Brain microvascular endothelial cell (primary cell): ENCODE results near the gene KDSR.

ENCODE experiments used
- DNase-seq: peaks from one replicate; pipeline ENCODE4 v3.0.0-alpha.2; 2020
- H3K27ac ChIP-seq: fragments of 250-450 bp; sonication (Bioruptor Pico); 2 replicates; pipeline ENCODE4 v1.5.1; 2020; ENCODE audit warnings: mild to moderate bottlenecking, moderate library complexity
- H3K27me3 ChIP-seq: fragments of 250-450 bp; sonication (Bioruptor Pico); replicated peaks from 2 replicates; pipeline ENCODE4 v1.5.1; 2020; ENCODE audit warnings: mild to moderate bottlenecking
- H3K36me3 ChIP-seq: fragments of 250-450 bp; sonication (Bioruptor Pico); replicated peaks from 2 replicates; pipeline ENCODE4 v1.5.1; 2020; ENCODE audit warnings: mild to moderate bottlenecking
- H3K4me3 ChIP-seq: 2 replicates; pipeline ENCODE4 v1.5.1; 2011; ENCODE audit warnings: low read depth, mild to moderate bottlenecking, control low read depth, low read length, moderate library complexity
- in situ Hi-C: cut with HindIII; loops from 2 replicates; pipeline ENCODE4 v1.10.0; 2017; ENCODE audit warnings: low sequenced_read_pairs, low pct_ligation_motif_present
- TF ChIP-seq, protein P1 (sequence below): IDR thresholded peaks from 2 replicates; pipeline ENCODE4 v1.5.1; 2011; ENCODE audit warnings: low read depth, mild to moderate bottlenecking, moderate library complexity, low read length, control low read depth, inconsistent platforms; ENCODE audit errors: missing control alignments

KDSR gene

GRCh38 chr18:63315876-63316275, 51.1 kb downstream of the KDSR start:
- TF ChIP-seq, protein P1, sequence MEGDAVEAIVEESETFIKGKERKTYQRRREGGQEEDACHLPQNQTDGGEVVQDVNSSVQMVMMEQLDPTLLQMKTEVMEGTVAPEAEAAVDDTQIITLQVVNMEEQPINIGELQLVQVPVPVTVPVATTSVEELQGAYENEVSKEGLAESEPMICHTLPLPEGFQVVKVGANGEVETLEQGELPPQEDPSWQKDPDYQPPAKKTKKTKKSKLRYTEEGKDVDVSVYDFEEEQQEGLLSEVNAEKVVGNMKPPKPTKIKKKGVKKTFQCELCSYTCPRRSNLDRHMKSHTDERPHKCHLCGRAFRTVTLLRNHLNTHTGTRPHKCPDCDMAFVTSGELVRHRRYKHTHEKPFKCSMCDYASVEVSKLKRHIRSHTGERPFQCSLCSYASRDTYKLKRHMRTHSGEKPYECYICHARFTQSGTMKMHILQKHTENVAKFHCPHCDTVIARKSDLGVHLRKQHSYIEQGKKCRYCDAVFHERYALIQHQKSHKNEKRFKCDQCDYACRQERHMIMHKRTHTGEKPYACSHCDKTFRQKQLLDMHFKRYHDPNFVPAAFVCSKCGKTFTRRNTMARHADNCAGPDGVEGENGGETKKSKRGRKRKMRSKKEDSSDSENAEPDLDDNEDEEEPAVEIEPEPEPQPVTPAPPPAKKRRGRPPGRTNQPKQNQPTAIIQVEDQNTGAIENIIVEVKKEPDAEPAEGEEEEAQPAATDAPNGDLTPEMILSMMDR, result no peak
- in situ Hi-C loops, result no loop called here
- DNase-seq, result no peak
- Histone ChIP-seq H3K4me3 (no peak overlapping the region), H3K27ac (no peak overlapping the region), H3K36me3 (no peaks in the 10 kb centered on the region), H3K27me3 (peaks cover 4% of the 10 kb centered on the region)

DNA sequence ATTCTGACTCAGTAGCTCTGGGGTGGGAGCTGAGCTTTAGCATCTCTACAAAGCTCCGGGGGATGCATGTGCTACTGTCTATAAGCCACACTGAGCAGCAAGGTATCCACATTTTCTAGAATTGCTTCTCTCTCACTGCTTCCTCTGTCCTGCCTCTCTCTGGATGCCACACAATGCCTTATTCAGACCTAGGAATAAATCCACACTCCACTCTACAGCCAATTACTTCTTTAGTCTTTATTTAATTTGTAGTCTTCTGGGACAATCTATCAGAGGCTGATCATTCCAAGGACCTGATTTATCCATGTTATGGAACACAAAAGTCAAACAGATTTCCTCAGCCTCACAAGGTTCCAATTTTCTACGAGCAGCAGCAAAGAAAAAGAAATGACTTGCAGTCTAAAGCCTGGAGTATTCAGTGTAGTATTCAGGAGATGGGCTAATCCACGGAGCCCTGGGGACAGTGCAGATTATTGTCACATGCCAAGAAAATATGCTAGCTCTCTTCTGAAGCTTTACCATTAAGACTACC, 51.8 kb downstream of the KDSR start:
- Histone ChIP-seq H3K27me3 (peaks cover 4% of the 10 kb centered on the region), H3K4me3 (no peak overlapping the region), H3K27ac (no peak overlapping the region), H3K36me3 (no peaks in the 10 kb centered on the region)
- in situ Hi-C loops, result no loop called here
- no peak for DNase-seq
- TF ChIP-seq, protein P1, result no peak

- no peak overlapping the region for H3K27ac ChIP-seq
- no peak overlapping the region for H3K4me3 ChIP-seq
- TF ChIP-seq, protein P1, result no peak
- H3K36me3 ChIP-seq, result no peaks in the 10 kb centered on the region
- in situ Hi-C loops, result no loop called here
- peaks cover 4% of the 10 kb centered on the region for H3K27me3 ChIP-seq
- no peak for DNase-seq
Measured at GRCh38 chr18:63314062-63314790, 52.8 kb downstream of the KDSR start.

- TF ChIP-seq, protein P1, result no peak
- peaks cover 4% of the 10 kb centered on the region for H3K27me3 ChIP-seq
- no peak overlapping the region for H3K27ac ChIP-seq
- no peak overlapping the region for H3K4me3 ChIP-seq
- in situ Hi-C loops, result no loop called here
- no peak for DNase-seq
- H3K36me3 ChIP-seq, result no peaks in the 10 kb centered on the region
Measured at GRCh38 chr18:63313396-63313917, 53.5 kb downstream of the KDSR start.

DNA sequence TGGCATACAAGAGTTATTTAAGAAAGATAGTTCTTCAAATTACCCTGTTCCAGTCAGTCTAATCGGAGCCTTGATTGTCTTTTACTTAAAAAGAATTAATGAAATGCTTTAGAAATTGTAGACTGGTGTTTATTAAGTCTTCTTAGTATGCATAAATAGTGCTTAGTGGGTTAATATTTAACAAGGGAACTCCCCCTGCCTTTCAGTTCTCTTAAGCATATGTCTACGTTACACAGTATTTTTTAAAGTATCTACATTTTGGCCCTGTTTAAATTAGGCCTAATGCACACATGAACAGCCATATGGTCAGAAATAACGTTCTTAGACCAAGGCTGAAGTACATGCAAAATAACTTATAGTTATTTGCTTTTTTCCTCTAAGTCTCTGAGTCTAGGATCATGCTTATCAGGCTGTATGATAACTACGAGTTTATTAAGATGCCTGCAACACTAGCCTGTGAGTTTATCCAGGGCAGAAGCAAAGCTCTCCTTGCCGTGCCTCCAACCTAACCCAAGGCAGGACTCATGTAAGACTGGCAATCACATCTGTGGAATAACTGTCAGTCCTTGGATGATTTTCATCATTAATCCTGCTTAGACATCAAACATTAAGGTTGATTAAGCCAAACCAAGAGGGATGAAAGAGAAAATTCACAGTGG, 54.1 kb downstream of the KDSR start:
- no peaks in the 10 kb centered on the region for H3K36me3 ChIP-seq
- no peak for DNase-seq
- no peak overlapping the region for H3K27ac ChIP-seq
- TF ChIP-seq, protein P1, result no peak
- in situ Hi-C loops, result no loop called here
- H3K4me3 ChIP-seq, result no peak overlapping the region
- no peaks in the 10 kb centered on the region for H3K27me3 ChIP-seq
